G401 (cell line): ENCODE measurements around the gene CDK19. TPM values are rescaled to one million over a fixed set of nuclear protein-coding genes. Genes with fewer than 3 reads are reported as not detected.
A peak's percentile ranks its signal among the peaks of the same experiment; 100 is the strongest.

Experiments used
- DNase-seq: peaks from one replicate; pipeline ENCODE4 v3.0.0-alpha.2; 2015; ENCODE audit warnings: low spot score
- in situ Hi-C: cut with HindIII; loops from 2 replicates; pipeline ENCODE4 v1.10.0; 2016; ENCODE audit warnings: low sequenced_read_pairs, mixed read lengths
- total RNA-seq: library from RNA; depleted of rRNA; stranded (reverse); fragments of >200 nt; shearing (Covaris generic); gene quantifications from 2 replicates; pipeline ENCODE4 v1.2.3, GENCODE V29; 2014; rRNA removed

CDK19 gene
- total RNA-seq, 1 experiment from 2014 or later, result 17.2 TPM

DNA sequence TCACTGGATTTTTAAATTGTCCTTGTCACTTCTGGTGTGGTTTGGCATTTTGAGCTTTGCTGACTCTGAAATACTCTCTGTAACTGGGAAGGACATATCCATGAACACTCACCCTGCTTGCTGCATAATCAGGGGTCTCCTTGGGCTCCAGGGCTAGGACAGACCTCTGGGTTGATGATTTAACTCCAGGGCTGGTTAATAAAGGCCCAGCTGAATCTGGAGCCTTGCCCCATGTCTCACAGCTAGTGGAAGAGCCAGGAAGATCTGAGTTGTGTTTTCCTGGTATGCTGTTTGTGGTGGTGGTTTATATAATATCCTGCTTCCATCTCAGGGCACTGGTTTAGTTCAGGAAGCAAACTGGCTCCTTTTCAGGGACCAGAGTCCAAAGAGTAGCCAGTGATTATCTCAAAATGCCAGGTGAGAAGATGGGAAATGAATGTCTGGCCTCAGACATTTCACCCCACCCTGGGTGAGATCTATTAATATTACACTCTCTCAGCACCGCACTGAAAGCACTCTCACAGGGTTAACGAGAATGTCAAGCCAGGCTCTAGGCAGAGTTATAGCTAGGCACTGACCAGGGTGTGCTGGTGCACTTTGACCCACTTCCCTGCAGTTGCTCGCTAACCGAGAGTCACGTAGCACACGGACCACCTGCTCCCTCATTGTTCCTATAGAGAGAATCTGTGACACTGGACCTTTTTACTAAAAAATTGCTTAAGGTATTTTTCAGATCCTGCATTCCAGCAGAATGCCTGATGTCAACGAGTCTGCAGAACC lies 248.7 kb downstream of the CDK19 start:
- in situ Hi-C loops, result no loop called here
- peak; percentile 42 for DNase-seq

DNA sequence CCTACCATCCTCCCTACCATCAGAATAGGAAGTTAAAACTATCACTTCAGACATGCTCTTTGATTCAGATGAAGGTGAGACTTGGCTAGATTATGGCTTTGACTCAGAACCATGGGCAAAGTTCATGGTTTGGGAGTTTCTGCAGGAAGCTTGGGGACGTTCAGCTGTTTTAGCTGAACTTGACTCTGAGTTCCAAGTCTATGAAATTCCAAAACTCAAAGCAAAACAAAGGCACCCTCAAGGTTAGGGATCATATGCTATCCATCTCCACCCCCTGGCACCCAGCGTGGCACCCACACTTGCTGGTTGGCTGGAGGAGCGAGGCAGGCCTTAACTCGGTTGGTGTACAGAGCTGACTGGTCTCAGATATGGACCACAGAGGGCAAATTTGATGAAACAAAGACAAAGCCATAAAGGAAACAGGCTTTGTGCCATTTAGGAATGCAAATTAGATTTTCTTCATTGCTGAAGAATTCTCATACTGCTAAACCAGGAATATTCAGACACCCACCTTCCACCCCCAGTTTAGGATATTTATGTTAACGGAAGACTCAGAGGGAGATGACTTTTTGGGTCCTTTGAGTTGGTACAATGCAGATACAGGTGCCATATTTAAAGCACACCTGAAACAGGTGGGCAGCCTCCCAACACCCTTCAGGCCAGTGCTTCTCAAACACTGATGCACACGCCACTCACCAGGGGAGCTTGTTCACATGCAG lies 250.4 kb downstream of the CDK19 start:
- in situ Hi-C loops, result no loop called here
- no peak for DNase-seq

DNA sequence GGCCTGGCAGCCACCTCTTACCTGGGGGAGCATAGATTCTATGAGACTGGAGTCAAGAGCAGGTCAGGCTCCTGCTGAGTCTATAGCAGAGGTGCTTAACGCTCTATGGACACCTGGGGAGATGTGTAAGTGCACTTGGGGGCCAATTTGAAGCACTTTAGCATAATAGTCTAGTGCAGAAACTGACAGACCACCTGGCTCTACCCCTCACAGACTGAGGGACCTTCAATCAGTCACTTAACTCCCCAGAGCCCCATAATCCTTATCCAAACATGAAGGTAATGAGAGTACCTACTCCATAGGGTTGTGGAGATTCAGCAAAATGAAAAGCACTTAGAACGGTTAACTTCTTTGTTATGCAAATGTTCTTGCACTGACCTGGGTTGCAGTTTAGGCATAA lies 251.6 kb downstream of the CDK19 start:
- in situ Hi-C loops, result no loop called here
- no peak for DNase-seq

DNA sequence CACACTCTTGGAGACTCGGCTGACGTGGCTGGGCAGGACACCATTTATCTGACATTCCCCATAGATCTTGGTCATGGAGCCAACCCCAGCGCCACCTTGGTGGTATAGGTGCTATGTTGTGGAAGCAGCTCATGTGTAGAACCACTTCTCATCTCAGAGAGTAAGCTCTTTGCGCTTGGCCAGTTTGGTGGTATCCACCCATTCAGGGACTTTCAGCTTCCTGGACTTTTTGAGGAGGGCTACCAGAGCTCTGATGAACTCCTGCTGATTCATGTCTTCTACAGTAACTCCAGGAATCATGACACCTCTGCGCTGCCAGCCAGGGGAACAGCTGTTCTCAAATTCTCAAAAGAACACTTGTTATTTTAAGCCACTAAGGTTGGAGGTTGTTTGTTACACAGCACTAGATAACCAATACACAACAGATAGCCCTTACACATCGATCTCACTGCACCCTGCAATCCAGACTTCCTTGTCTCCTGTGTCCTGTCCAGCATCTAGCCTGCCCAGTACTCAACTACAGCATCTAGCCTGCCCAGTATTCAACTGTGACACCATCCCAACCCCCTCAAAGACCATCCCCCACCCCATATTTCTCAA lies 252.9 kb downstream of the CDK19 start:
- in situ Hi-C loops, result no loop called here

DNA sequence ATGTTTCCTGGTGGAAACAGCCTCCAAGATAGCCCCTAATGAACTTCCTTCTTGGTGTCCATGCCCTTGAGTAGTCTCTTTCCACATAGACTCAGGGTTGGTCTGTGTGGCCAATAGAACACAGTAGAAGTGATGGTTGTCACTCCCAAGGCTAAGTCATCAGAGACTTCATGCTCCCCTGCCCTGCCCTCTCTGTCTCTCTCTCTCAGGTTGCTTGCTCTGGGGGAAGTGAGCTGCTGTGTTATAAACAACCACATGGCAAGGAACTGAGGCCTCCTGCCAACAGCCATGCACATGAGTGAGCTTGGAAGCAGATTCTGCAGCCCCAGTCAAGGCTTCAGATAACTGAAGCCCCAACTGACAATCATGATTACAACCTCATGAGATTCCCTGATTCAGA lies 253.6 kb downstream of the CDK19 start:
- DNase-seq, result no peak
- in situ Hi-C loops, result no loop called here

More for the DNA sequence above, 252.9 kb downstream of the CDK19 start:
- no peak for DNase-seq

DNA sequence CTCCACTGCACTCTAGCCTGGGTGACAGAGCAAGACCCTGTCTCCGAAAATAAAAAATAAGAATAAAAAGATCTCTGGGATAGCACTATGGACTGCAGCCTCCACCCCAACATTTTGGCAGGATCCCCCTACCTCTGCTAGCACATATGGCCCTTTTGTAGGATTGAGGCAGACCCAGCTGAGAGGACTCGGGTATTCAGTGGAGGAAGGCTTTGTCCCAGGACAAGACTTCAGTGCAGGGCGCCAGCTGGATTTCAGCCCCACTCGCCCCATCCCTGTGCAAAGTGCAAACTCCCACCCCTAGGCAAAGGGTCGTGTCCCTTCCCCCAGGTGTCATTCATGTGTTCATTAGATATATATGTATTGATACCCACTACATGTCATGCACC lies 254.3 kb downstream of the CDK19 start:
- no peak for DNase-seq
- in situ Hi-C loops, result no loop called here

DNA sequence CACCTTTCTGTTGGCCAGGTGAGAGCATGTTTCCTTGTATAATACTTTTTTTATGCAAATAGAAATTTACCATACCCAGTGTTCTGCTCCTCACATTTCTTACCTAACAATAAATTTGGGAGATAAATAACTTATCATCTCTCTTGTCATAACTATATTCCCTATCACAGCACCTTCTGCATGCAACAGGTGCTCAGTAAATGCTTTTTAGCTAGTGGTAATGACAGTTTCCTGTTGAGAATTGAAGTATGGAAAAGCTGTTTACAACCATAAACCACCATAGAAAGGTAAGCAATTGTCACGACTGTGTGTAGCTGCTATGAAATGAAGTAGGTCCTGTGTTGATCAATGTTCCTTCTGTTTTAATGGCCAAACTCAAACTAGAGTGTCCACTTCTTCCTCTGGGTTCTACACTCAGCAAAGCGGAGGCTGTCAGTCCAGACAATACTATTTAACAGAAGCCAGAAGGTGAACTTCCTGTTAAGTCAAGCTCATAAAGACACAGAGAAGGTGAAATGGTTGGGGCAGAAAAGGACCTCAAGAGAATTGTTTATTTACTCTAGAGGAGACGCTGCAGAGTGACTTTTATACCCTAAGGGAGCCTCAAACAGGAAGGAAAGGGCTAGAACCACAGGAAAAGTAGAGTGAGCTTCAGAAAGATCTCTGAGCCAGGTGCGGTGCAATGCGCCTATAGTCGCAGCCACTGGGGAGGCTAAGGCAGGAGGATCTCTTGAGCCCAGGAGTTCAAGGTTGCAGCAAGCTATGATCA lies 254.8 kb downstream of the CDK19 start:
- in situ Hi-C loops, result no loop called here
- no peak for DNase-seq

Other genes with a start within 250 kb of the CDK19 start
- gene AMD1, start 59.3 kb upstream of the CDK19 start, total RNA-seq, result 92.1 and 142 TPM in 2 replicates
- 38.2 and 43.0 TPM in 2 replicates for gene GTF3C6, start 143.2 kb upstream of the CDK19 start, total RNA-seq
- 40.7 and 58.9 TPM in 2 replicates for gene RPF2, start 166.6 kb upstream of the CDK19 start, total RNA-seq